HG03039 (cell line): ENCODE results near the gene TSNAXIP1.

Experiments
- ATAC-seq: cut with Tn5 transposase; IDR thresholded peaks from one replicate; pipeline ENCODE4 v1.9.1; 2021; ENCODE audit warnings: mild to moderate bottlenecking, moderate library complexity; ENCODE audit not compliant: unreplicated experiment

Gene TSNAXIP1

GRCh38 chr16:67806428-67807147, at the start of gene TSNAXIP1, which contains the start of gene RANBP10:
TSNAXIP1 (plus strand) TSS chr16:67806889; CDS start chr16:67807150, 261 bp downstream.
RANBP10 (minus strand) TSS chr16:67806560; CDS start chr16:67806536, 24 bp downstream.
- peak; percentile 88 for ATAC-seq

- ATAC-seq, result no peak
These were observed 48.7 kb upstream of the TSNAXIP1 start for GRCh38 chr16:67758006-67758405.

- no peak for ATAC-seq
These were observed 47.7 kb upstream of the TSNAXIP1 start for GRCh38 chr16:67758966-67759365.

- ATAC-seq, result no peak
These were observed 46.3 kb upstream of the TSNAXIP1 start for GRCh38 chr16:67760206-67760955.

GRCh38 chr16:67760956-67761230, 45.8 kb upstream of the TSNAXIP1 start:
- no peak for ATAC-seq

- no peak for ATAC-seq
These were observed 44.8 kb upstream of the TSNAXIP1 start for GRCh38 chr16:67761924-67762323.

GRCh38 chr16:67762385-67762784, 44.3 kb upstream of the TSNAXIP1 start:
- ATAC-seq, result no peak

GRCh38 chr16:67763066-67763465, 43.6 kb upstream of the TSNAXIP1 start:
- no peak for ATAC-seq

GRCh38 chr16:67764158-67764667, 42.5 kb upstream of the TSNAXIP1 start:
- no peak for ATAC-seq

- ATAC-seq, result no peak
These were observed 40.4 kb upstream of the TSNAXIP1 start for GRCh38 chr16:67766291-67766690.

GRCh38 chr16:67767953-67768352, 38.7 kb upstream of the TSNAXIP1 start:
- ATAC-seq, result no peak

- ATAC-seq, result no peak
These were observed 36.2 kb upstream of the TSNAXIP1 start for GRCh38 chr16:67770346-67770991.

- no peak for ATAC-seq
These were observed 33.6 kb upstream of the TSNAXIP1 start for GRCh38 chr16:67773099-67773498.

GRCh38 chr16:67773569-67774456, 32.9 kb upstream of the TSNAXIP1 start:
- no peak for ATAC-seq

GRCh38 chr16:67774457-67774853, 32.2 kb upstream of the TSNAXIP1 start:
- ATAC-seq, result no peak

GRCh38 chr16:67775273-67775672, 31.4 kb upstream of the TSNAXIP1 start:
- ATAC-seq, result no peak

GRCh38 chr16:67779256-67780014, 27.3 kb upstream of the TSNAXIP1 start:
- ATAC-seq, result no peak

GRCh38 chr16:67780847-67781564, 25.7 kb upstream of the TSNAXIP1 start:
- ATAC-seq, result no peak

GRCh38 chr16:67781565-67781921, 25.1 kb upstream of the TSNAXIP1 start:
- ATAC-seq, result no peak
